H1 (cell line): Measurements from ENCODE around the gene PIK3C2G. TPM values are rescaled to one million over a fixed set of nuclear protein-coding genes. Genes with fewer than 3 reads are reported as not detected.

ENCODE experiments used
- CTCF ChIA-PET: fragments of 300-600 bp; sonication (Branson Sonifier 250); formaldehyde crosslinking; loops from one replicate; lab custom pipeline; 2021; ENCODE audit not compliant: partially characterized antibody; lab: Charles Lee
- POLR2A ChIA-PET: fragments of 300-600 bp; sonication (Branson Sonifier 250); formaldehyde crosslinking; loops from one replicate; lab custom pipeline; 2021; ENCODE audit warnings: inconsistent platforms; ENCODE audit not compliant: partially characterized antibody; lab: Charles Lee
- DNase-seq, 2 experiments: peaks; one replicate each; pipeline versions ENCODE4 v3.0.0 to v3.0.0-alpha.2; 2010 to 2022; ENCODE audit warnings: low spot score in 2 of 2, low read depth in 1 of 2, mixed read lengths in 1 of 2
- FAIRE-seq: peaks from 2 replicates; lab custom pipeline; 2011; peaks lifted over from hg19 to GRCh38; lab: Jason Lieb, UNC
- H2AFZ ChIP-seq: 2 replicates; pipeline ENCODE4 v1.8.1; 2012; ENCODE audit warnings: low read length, inconsistent platforms
- H2AK5ac ChIP-seq: 2 replicates; pipeline ENCODE4 v1.6.1; 2013; ENCODE audit warnings: low read depth, low read length
- H2BK120ac ChIP-seq: replicated peaks from 2 replicates; pipeline ENCODE3; 2013; ENCODE audit warnings: low read depth, low read length, inconsistent platforms
- H2BK12ac ChIP-seq: 2 replicates; pipeline ENCODE4 v1.6.1; 2013; ENCODE audit warnings: low read depth, low read length
- H2BK15ac ChIP-seq: 2 replicates; pipeline ENCODE4 v1.6.1; 2013; ENCODE audit warnings: low read length
- H2BK20ac ChIP-seq: 2 replicates; pipeline ENCODE4 v1.6.1; 2013; ENCODE audit warnings: low read length
- H2BK5ac ChIP-seq: 2 replicates; pipeline ENCODE4 v1.6.1; 2013; ENCODE audit warnings: low read depth, low read length
- H3K14ac ChIP-seq: 2 replicates; pipeline ENCODE4 v1.6.1; 2013; ENCODE audit warnings: inconsistent platforms; ENCODE audit not compliant: insufficient read length
- H3K18ac ChIP-seq: 2 replicates; pipeline ENCODE4 v1.6.1; 2013; ENCODE audit warnings: low read length; ENCODE audit errors: extremely low read depth
- H3K23ac ChIP-seq: 2 replicates; pipeline ENCODE4 v1.6.1; 2013; ENCODE audit warnings: inconsistent platforms; ENCODE audit not compliant: insufficient read length
- H3K23me2 ChIP-seq: 2 replicates; pipeline ENCODE4 v1.6.1; 2013; ENCODE audit warnings: low read depth, low read length
- H3K27ac ChIP-seq: 2 replicates; pipeline ENCODE4 v1.6.1; 2011; ENCODE audit warnings: low read depth, low read length, inconsistent platforms
- H3K27me3 ChIP-seq, 4 experiments: replicated peaks in 1 of 4; 1 replicate in 1 of 4; 2 replicates in 3 of 4; pipeline versions ENCODE4 v1.6.1 to v1.8.1; 2011 to 2013; ENCODE audit warnings: low read length in 3 of 4, mild to moderate bottlenecking in 3 of 4, inconsistent platforms in 2 of 4, mixed read lengths in 2 of 4, moderate library complexity in 1 of 4; ENCODE audit not compliant: control insufficient read depth in 3 of 4, insufficient read depth in 3 of 4; ENCODE audit errors: extremely low read depth in 1 of 4
- H3K36me3 ChIP-seq, 4 experiments: 2 replicates each; pipeline versions ENCODE4 v1.6.1 to v1.8.1; 2011 to 2013; ENCODE audit warnings: mild to moderate bottlenecking in 4 of 4, low read length in 3 of 4, moderate library complexity in 2 of 4, control low read depth in 1 of 4, inconsistent platforms in 1 of 4; ENCODE audit not compliant: insufficient read depth in 4 of 4, control insufficient read depth in 2 of 4
- H3K4ac ChIP-seq: replicated peaks from 2 replicates; pipeline ENCODE3; 2013; ENCODE audit warnings: low read length, low read depth, mixed read lengths, inconsistent platforms; ENCODE audit not compliant: insufficient read length
- H3K4me1 ChIP-seq, 4 experiments: replicated peaks in 1 of 4; 1 replicate in 1 of 4; 2 replicates in 3 of 4; pipeline versions ENCODE4 v1.6.1 to v1.8.1; 2011 to 2013; ENCODE audit warnings: low read length in 3 of 4, inconsistent platforms in 2 of 4, mixed read lengths in 1 of 4; ENCODE audit not compliant: insufficient read depth in 4 of 4, control insufficient read depth in 3 of 4
- H3K4me2 ChIP-seq, 2 experiments: 2 replicates each; pipeline versions ENCODE4 v1.6.1 to v1.8.1; 2011 to 2013; ENCODE audit warnings: low read depth in 2 of 2, low read length in 2 of 2, control low read depth in 1 of 2, inconsistent platforms in 1 of 2, mild to moderate bottlenecking in 1 of 2; ENCODE audit not compliant: insufficient read depth in 1 of 2
- H3K4me3 ChIP-seq, 4 experiments: fragments of 200-600, 300-600 bp in 1 of 4; sonication (generic), shearing (Covaris generic), sonication (Bioruptor Twin) in 1 of 4; 2 replicates each; pipeline versions ENCODE4 v1.5.1 to v1.8.1; 2011 to 2016; ENCODE audit warnings: low read length in 4 of 4, low read depth in 3 of 4, control low read depth in 2 of 4, inconsistent platforms in 2 of 4, mild to moderate bottlenecking in 2 of 4, mixed read lengths in 1 of 4, moderate library complexity in 1 of 4; ENCODE audit not compliant: insufficient read depth in 2 of 4; ENCODE audit errors: extremely low read depth in 1 of 4
- H3K56ac ChIP-seq: replicated peaks from 2 replicates; pipeline ENCODE3; 2013; ENCODE audit warnings: low read depth, mild to moderate bottlenecking, mixed read lengths, low read length, inconsistent platforms; ENCODE audit not compliant: insufficient read length
- H3K79me1 ChIP-seq: 2 replicates; pipeline ENCODE4 v1.6.1; 2013; ENCODE audit warnings: low read depth, low read length, control low read depth
- H3K79me2 ChIP-seq, 2 experiments: 2 replicates each; pipeline versions ENCODE4 v1.6.1 to v1.8.1; 2012 to 2013; ENCODE audit warnings: low read length in 2 of 2, mild to moderate bottlenecking in 2 of 2, inconsistent platforms in 1 of 2; ENCODE audit not compliant: insufficient read depth in 2 of 2, control insufficient read depth in 1 of 2
- H3K9ac ChIP-seq, 4 experiments: replicated peaks in 1 of 4; 1 replicate in 1 of 4; 2 replicates in 3 of 4; pipeline versions ENCODE4 v1.6.1 to v1.8.1; 2011 to 2013; ENCODE audit warnings: low read depth in 3 of 4, low read length in 3 of 4, control low read depth in 2 of 4, mild to moderate bottlenecking in 2 of 4, moderate library complexity in 2 of 4, inconsistent platforms in 1 of 4; ENCODE audit errors: extremely low read depth in 1 of 4
- H3K9me3 ChIP-seq, 2 experiments: 2 replicates each; pipeline versions ENCODE4 v1.6.1 to v1.8.1; 2012 to 2013; ENCODE audit warnings: mild to moderate bottlenecking in 2 of 2, moderate library complexity in 2 of 2, control low read depth in 1 of 2, inconsistent platforms in 1 of 2, low read depth in 1 of 2, low read length in 1 of 2, mixed read lengths in 1 of 2; ENCODE audit not compliant: insufficient read depth in 2 of 2
- H4K20me1 ChIP-seq, 2 experiments: replicated peaks in 1 of 2; 2 replicates each; pipeline versions ENCODE3 to v1.8.1; 2011 to 2013; ENCODE audit warnings: inconsistent platforms in 2 of 2, low read length in 2 of 2, mild to moderate bottlenecking in 1 of 2; ENCODE audit not compliant: insufficient read depth in 2 of 2, control insufficient read depth in 1 of 2
- H4K5ac ChIP-seq: 2 replicates; pipeline ENCODE4 v1.6.1; 2013; ENCODE audit warnings: low read length, low read depth, mixed read lengths, inconsistent platforms; ENCODE audit not compliant: insufficient read length
- H4K8ac ChIP-seq: 2 replicates; pipeline ENCODE4 v1.8.0; 2013; ENCODE audit warnings: mild to moderate bottlenecking, moderate library complexity, low read length, inconsistent platforms; ENCODE audit not compliant: insufficient read depth; ENCODE audit errors: extremely low read depth
- H4K91ac ChIP-seq: replicated peaks from 2 replicates; pipeline ENCODE3; 2013; ENCODE audit warnings: low read length, mixed read lengths, inconsistent platforms; ENCODE audit not compliant: insufficient read length
- BRCA1 ChIP-seq: IDR thresholded peaks from 2 replicates; pipeline ENCODE4 v1.6.1; 2012; ENCODE audit warnings: low read depth, low read length, improper control_type of control experiment
- CTBP2 ChIP-seq: IDR thresholded peaks from 2 replicates; pipeline ENCODE4 v1.7.0; 2011; ENCODE audit warnings: borderline replicate concordance, mild to moderate bottlenecking, moderate library complexity, mixed read lengths, low read length; ENCODE audit not compliant: insufficient read depth, insufficient read length
- KDM1A ChIP-seq: fragments of 200-600, 300-600 bp; sonication (generic); IDR thresholded peaks from 2 replicates; pipeline ENCODE4 v1.7.1; 2016; ENCODE audit warnings: mild to moderate bottlenecking, low read length, borderline replicate concordance
- RBBP5 ChIP-seq: IDR thresholded peaks from 2 replicates; pipeline ENCODE4 v1.7.1; 2012; ENCODE audit warnings: low read depth, mild to moderate bottlenecking, inconsistent platforms, low read length, moderate library complexity, borderline replicate concordance
- RNF2 ChIP-seq: fragments of 200-900, 300-1000 bp; sonication (generic); IDR thresholded peaks from 2 replicates; pipeline ENCODE4 v1.7.1; 2016; ENCODE audit warnings: borderline replicate concordance, low read depth, mild to moderate bottlenecking, antibody characterized with exemption, low read length; ENCODE audit not compliant: poor library complexity, severe bottlenecking; ENCODE audit errors: missing control alignments
- SAP30 ChIP-seq: fragments of 300-600 bp; sonication (generic); IDR thresholded peaks from 2 replicates; pipeline ENCODE4 v1.7.1; 2012; ENCODE audit warnings: low read length, moderate library complexity, mild to moderate bottlenecking, inconsistent platforms; ENCODE audit not compliant: insufficient read depth, insufficient replicate concordance
- SIN3A ChIP-seq, 2 experiments: IDR thresholded peaks in 1 of 2; conservative IDR thresholded peaks in 1 of 2; 2 replicates each; pipeline ENCODE4 v1.6.1; 2011 to 2012; ENCODE audit warnings: low read length in 2 of 2, improper control_type of control experiment in 1 of 2, low read depth in 1 of 2, mild to moderate bottlenecking in 1 of 2
- SIX5 ChIP-seq: IDR thresholded peaks from 2 replicates; pipeline ENCODE4 v1.6.1; 2011; ENCODE audit warnings: mild to moderate bottlenecking, low read depth, low read length
- SP2 ChIP-seq: IDR thresholded peaks from 2 replicates; pipeline ENCODE4 v1.6.1; 2012; ENCODE audit warnings: mild to moderate bottlenecking, low read length, inconsistent platforms
- WGBS, 2 experiments: shearing (Covaris generic) in 1 of 2; methylation state at CpG; one replicate each; pipeline versions ENCODE4 v1.1.6 to v1.1.7; 2013 to 2015; ENCODE audit warnings: low lambda C conversion rate in 2 of 2, mixed read lengths in 2 of 2, inconsistent platforms in 1 of 2, low coverage in 1 of 2, missing lambda C conversion rate in 1 of 2; ENCODE audit not compliant: insufficient replicate concordance in 2 of 2, insufficient coverage in 1 of 2, insufficient read length in 1 of 2; ENCODE audit errors: extremely low coverage in 1 of 2, missing lambda C conversion rate in 1 of 2; 5-methylcytosine and 5-hydroxymethylcytosine counted together
- polyA plus RNA-seq, 7 experiments: library from polyadenylated mRNA; depleted of rRNA in 3 of 7; stranded (reverse) in 5 of 7; unstranded in 2 of 7; fragments of >200 nt in 5 of 7; fragments of 200-250 nt in 2 of 7; gene quantifications; 1 replicate in 5 of 7; 2 replicates in 1 of 7; 4 replicates in 1 of 7; pipeline versions ENCODE4 v1.2.1 to v1.2.3, GENCODE V29; 2011 to 2013; ENCODE audit warnings: missing spikeins in 2 of 7, mixed read lengths in 2 of 7
- total RNA-seq: library from RNA; stranded (reverse); fragmentation: NEBNext Ultra II Directional; extraction: Animal tissue kit (Norgen Biotek cat#: 25700); gene quantifications from 2 replicates; pipeline ENCODE4 v1.2.1, GENCODE V29; 2021
- TF ChIP-seq, protein P1 (sequence below): IDR thresholded peaks from 2 replicates; pipeline ENCODE4 v1.6.1; 2012; ENCODE audit warnings: low read length, inconsistent platforms
- TF ChIP-seq, protein P2 (sequence below): IDR thresholded peaks from 2 replicates; pipeline ENCODE4 v1.6.1; 2012; ENCODE audit warnings: inconsistent platforms

PIK3C2G gene
- total and polyA plus RNA-seq, 2 of the 8 experiments (the other 6 are each of a cell fraction or from before 2014, with no cell fraction given), result not detected

DNA sequence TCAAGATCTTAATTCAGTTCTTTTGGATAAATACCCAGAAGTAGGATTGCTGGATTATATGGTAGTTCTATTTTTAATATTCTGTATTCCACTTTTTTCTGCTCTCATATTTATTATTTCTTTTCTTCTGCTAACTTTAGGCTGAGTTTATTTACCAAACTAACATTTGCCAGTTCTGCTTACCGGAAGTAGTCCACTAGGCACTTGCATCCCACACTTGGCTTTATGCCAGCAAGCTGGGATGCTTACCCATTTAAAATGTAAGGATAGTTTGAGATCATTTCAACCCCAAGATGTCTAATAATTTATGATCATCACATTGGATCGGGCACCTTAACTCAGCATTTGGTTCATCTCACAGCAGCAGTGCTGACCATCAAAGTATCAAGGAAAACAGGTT lies 96.8 kb downstream of the PIK3C2G start:
- no peak overlapping the region for H2BK12ac ChIP-seq
- H3K36me3 ChIP-seq, result peaks cover 0 to 7% (median 0%) of the 10 kb centered on the region in 4 experiments; a peak in 2 of 8 replicates
- no peak overlapping the region for H4K91ac ChIP-seq
- DNase-seq, result no peak
- no peak overlapping the region for H3K23ac ChIP-seq
- no peak overlapping the region for H3K14ac ChIP-seq
- H2BK20ac ChIP-seq, result no peak overlapping the region
- no peak overlapping the region for H3K4me3 ChIP-seq
- no peaks in the 10 kb centered on the region for H3K27me3 ChIP-seq
- no peak for FAIRE-seq
- ChIA-PET CTCF (no interaction called here), POLR2A (no interaction called here)
- no peak overlapping the region for H3K4me2 ChIP-seq
- H3K56ac ChIP-seq, result no peak overlapping the region
- no peak overlapping the region for H2BK15ac ChIP-seq
- H2AFZ ChIP-seq, result no peak overlapping the region
- H4K5ac ChIP-seq, result no peak overlapping the region
- no peak overlapping the region for H3K18ac ChIP-seq
- H3K9ac ChIP-seq, result no peak overlapping the region
- H2BK120ac ChIP-seq, result no peak overlapping the region
- H3K79me2 ChIP-seq, result no peaks in the 10 kb centered on the region
- no peaks in the 10 kb centered on the region for H4K20me1 ChIP-seq
- H3K4me1 ChIP-seq, result no peaks in the 10 kb centered on the region
- no peak overlapping the region for H3K27ac ChIP-seq
- no peaks in the 10 kb centered on the region for H3K23me2 ChIP-seq
- H2AK5ac ChIP-seq, result no peak overlapping the region
- no peak overlapping the region for H4K8ac ChIP-seq
- H3K9me3 ChIP-seq, result peaks cover 9 to 11% of the 10 kb centered on the region in 2 experiments; a peak in 3 of 4 replicates
- WGBS, 2 experiments, result 92% methylated on average over 2 of the region's 2 CpGs; no CpG with 5 or more reads in 1 of the 2 experiments
- H3K79me1 ChIP-seq, result no peaks in the 10 kb centered on the region
- H2BK5ac ChIP-seq, result no peak overlapping the region
- no peak overlapping the region for H3K4ac ChIP-seq
- TF ChIP-seq SAP30 (no peak), RNF2 (no peak), KDM1A (no peak), SP2 (no peak), SIX5 (no peak), BRCA1 (no peak), CTBP2 (no peak), RBBP5 (no peak), SIN3A (conservative IDR thresholded peaks at IDR 0.05 in 1 of 2, IDR thresholded peaks at IDR 0.05 in 1 of 2; ENCODE audit: low read depth in 1 of 2, low read length in 2 of 2) (no peak)
- TF ChIP-seq, protein P1, sequence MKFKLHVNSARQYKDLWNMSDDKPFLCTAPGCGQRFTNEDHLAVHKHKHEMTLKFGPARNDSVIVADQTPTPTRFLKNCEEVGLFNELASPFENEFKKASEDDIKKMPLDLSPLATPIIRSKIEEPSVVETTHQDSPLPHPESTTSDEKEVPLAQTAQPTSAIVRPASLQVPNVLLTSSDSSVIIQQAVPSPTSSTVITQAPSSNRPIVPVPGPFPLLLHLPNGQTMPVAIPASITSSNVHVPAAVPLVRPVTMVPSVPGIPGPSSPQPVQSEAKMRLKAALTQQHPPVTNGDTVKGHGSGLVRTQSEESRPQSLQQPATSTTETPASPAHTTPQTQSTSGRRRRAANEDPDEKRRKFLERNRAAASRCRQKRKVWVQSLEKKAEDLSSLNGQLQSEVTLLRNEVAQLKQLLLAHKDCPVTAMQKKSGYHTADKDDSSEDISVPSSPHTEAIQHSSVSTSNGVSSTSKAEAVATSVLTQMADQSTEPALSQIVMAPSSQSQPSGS, result no peak
- TF ChIP-seq, protein P2, sequence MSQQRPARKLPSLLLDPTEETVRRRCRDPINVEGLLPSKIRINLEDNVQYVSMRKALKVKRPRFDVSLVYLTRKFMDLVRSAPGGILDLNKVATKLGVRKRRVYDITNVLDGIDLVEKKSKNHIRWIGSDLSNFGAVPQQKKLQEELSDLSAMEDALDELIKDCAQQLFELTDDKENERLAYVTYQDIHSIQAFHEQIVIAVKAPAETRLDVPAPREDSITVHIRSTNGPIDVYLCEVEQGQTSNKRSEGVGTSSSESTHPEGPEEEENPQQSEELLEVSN, result no peak
